Osteoblast (primary cell): ENCODE data around the gene HRNR. TPM values are rescaled to one million over a fixed set of nuclear protein-coding genes. Genes with fewer than 3 reads are reported as not detected.

Source experiments
- DNase-seq: peaks from one replicate; pipeline ENCODE4 v3.0.0; 2011; ENCODE audit warnings: low spot score, mixed read lengths; ENCODE audit not compliant: insufficient read length; ENCODE audit errors: missing footprints
- H2AFZ ChIP-seq: 2 replicates; pipeline ENCODE4 v1.6.0; 2011; ENCODE audit warnings: mild to moderate bottlenecking, low read length
- H3K27ac ChIP-seq: 2 replicates; pipeline ENCODE4 v1.5.1; 2011; ENCODE audit warnings: mild to moderate bottlenecking, low read depth, low read length, moderate library complexity
- H3K27me3 ChIP-seq: 2 replicates; pipeline ENCODE4 v1.6.0; 2012; ENCODE audit warnings: mild to moderate bottlenecking, control low read depth, inconsistent platforms, low read length, moderate library complexity; ENCODE audit not compliant: insufficient read depth
- H3K36me3 ChIP-seq: 2 replicates; pipeline ENCODE4 v1.5.1; 2011; ENCODE audit warnings: mild to moderate bottlenecking, low read length, control low read depth, moderate library complexity; ENCODE audit not compliant: insufficient read depth
- H3K4me1 ChIP-seq: 2 replicates; pipeline ENCODE4 v1.5.1; 2011; ENCODE audit warnings: mild to moderate bottlenecking, low read length, control low read depth, moderate library complexity; ENCODE audit not compliant: insufficient read depth
- H3K4me2 ChIP-seq: 2 replicates; pipeline ENCODE4 v1.6.0; 2011; ENCODE audit warnings: mild to moderate bottlenecking, low read length; ENCODE audit not compliant: insufficient read depth
- H3K4me3 ChIP-seq: fragments of 200-600 bp; sonication (generic); 3 replicates; pipeline ENCODE4 v1.5.1; 2012; ENCODE audit warnings: mild to moderate bottlenecking, low read length, inconsistent platforms; ENCODE audit not compliant: insufficient read depth
- H3K79me2 ChIP-seq: 2 replicates; pipeline ENCODE4 v1.6.0; 2012; ENCODE audit warnings: mild to moderate bottlenecking, low read length, control low read depth, inconsistent platforms; ENCODE audit not compliant: insufficient read depth
- H3K9me3 ChIP-seq: 2 replicates; pipeline ENCODE4 v1.5.1; 2011; ENCODE audit warnings: low read depth, low read length, control low read depth
- H4K20me1 ChIP-seq: 2 replicates; pipeline ENCODE4 v1.6.0; 2012; ENCODE audit warnings: mild to moderate bottlenecking, low read length, control low read depth; ENCODE audit not compliant: insufficient read depth
- total RNA-seq: library from RNA; depleted of rRNA; stranded (reverse); fragments of >200 nt; gene quantifications from 2 replicates; pipeline ENCODE4 v1.2.3, GENCODE V29; 2012
- TF ChIP-seq, protein P1 (sequence below): IDR thresholded peaks from 2 replicates; pipeline ENCODE4 v1.5.1; 2011; ENCODE audit warnings: mild to moderate bottlenecking, low read depth, low read length, moderate library complexity; ENCODE audit errors: extremely low read depth

HRNR gene
- total RNA-seq, 1 donor = not detected

DNA sequence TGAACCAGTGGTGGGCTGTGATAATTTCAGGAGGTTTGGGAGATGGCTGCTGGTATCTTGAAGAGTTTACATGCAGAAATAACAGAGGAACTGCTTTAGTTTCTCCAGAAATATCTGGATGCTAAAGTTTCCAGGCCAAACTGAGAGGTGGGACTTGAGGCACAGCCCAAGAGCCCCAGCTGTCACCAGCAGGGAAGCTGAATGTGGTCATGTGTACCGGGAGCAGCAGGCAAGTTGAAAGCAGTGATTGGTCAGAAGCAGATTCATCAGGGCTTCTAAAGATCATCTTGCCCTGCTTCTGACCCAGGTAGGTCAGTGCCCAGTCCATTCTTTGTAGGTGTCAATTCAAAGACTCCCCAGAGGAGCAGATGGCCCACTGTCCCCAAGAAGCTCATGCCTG, 57.0 kb downstream of the HRNR start:
- DNase-seq = no peak
- no peak overlapping the region for H2AFZ ChIP-seq
- H3K9me3 ChIP-seq = no peaks in the 10 kb centered on the region
- H3K36me3 ChIP-seq = no peaks in the 10 kb centered on the region
- peaks cover 33% of the 10 kb centered on the region for H3K4me1 ChIP-seq
- no peak overlapping the region for H3K4me2 ChIP-seq
- no peaks in the 10 kb centered on the region for H4K20me1 ChIP-seq
- H3K27me3 ChIP-seq = peaks cover 9% of the 10 kb centered on the region
- H3K27ac ChIP-seq = no peak overlapping the region
- H3K4me3 ChIP-seq = no peak overlapping the region
- no peaks in the 10 kb centered on the region for H3K79me2 ChIP-seq
- TF ChIP-seq, protein P1, sequence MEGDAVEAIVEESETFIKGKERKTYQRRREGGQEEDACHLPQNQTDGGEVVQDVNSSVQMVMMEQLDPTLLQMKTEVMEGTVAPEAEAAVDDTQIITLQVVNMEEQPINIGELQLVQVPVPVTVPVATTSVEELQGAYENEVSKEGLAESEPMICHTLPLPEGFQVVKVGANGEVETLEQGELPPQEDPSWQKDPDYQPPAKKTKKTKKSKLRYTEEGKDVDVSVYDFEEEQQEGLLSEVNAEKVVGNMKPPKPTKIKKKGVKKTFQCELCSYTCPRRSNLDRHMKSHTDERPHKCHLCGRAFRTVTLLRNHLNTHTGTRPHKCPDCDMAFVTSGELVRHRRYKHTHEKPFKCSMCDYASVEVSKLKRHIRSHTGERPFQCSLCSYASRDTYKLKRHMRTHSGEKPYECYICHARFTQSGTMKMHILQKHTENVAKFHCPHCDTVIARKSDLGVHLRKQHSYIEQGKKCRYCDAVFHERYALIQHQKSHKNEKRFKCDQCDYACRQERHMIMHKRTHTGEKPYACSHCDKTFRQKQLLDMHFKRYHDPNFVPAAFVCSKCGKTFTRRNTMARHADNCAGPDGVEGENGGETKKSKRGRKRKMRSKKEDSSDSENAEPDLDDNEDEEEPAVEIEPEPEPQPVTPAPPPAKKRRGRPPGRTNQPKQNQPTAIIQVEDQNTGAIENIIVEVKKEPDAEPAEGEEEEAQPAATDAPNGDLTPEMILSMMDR = no peak

DNA sequence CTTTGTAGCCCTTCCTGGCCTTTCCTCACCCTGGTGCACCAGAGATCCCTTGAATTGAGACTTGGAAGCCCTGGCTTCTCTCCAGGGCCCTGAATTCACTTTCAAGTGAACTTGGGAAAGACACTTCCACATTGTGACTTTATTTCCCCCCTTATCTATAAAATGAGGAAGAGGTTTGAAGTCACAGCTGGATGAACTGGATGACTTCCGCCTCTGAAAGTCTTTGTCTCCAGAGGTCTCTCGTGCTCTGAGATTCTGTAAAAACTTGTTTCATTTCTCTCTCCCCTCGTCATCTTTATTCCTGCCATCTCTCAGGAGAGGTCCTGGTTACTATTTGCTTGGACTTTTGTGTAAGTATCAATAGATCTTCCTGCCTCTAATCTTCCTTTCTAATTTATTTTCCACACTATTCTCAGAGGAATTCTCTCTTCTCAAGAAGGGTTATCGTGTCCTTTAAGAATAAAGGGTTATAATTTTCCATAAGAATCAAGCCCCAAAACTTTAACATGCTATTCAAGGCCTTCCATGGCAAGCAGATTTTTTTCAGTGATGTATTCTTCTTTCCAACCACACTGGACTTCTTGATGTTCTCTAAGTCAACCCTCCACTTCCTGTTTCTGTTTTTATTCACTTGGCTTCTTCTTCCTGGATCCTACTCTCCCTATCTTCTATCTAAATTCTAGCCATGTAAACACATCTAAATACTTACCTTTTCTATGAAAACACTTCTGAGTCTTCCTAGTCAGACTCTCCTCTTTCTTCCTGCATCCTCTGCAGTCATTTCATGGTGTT, 58.5 kb downstream of the HRNR start:
- no peaks in the 10 kb centered on the region for H3K36me3 ChIP-seq
- peaks cover 6% of the 10 kb centered on the region for H3K27me3 ChIP-seq
- DNase-seq = no peak
- no peak overlapping the region for H2AFZ ChIP-seq
- no peaks in the 10 kb centered on the region for H4K20me1 ChIP-seq
- no peak overlapping the region for H3K4me3 ChIP-seq
- no peak overlapping the region for H3K27ac ChIP-seq
- H3K4me1 ChIP-seq = peaks cover 33% of the 10 kb centered on the region
- H3K9me3 ChIP-seq = no peaks in the 10 kb centered on the region
- H3K79me2 ChIP-seq = no peaks in the 10 kb centered on the region
- no peak overlapping the region for H3K4me2 ChIP-seq
- TF ChIP-seq, protein P1 = no peak

DNA sequence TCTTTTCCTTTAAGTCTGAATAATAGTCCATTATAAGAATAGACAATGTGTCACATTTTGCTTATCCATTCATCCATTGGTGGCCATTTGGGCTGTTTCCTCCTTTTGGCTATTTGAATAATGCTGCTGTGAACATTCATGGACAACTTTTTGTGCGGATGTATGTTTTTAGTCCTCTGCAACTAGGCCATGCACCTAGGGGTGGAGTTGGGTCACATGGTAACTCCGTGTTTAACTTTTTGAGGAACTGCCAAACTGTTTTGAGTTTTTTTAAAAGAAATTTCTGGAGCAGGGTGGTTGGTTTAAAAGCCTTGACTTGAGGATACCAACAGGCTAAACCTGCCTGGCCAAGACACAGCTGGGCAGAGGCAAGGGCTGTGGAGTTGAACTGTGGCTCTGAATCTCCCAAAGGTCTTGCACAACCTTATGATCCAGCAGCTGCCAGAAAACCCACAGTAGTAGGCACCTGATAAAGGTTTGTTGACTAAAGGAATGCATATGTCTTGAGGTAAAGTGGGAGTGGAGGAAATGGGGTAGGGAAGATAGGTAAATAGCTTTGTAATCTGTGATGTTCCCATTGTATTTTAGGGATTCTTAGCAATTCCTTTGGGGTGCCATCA, 59.4 kb downstream of the HRNR start:
- TF ChIP-seq, protein P1 = no peak
- Histone ChIP-seq H2AFZ (no peak overlapping the region), H3K9me3 (no peaks in the 10 kb centered on the region), H4K20me1 (no peaks in the 10 kb centered on the region), H3K36me3 (no peaks in the 10 kb centered on the region), H3K27me3 (peaks cover 3% of the 10 kb centered on the region), H3K4me3 (no peak overlapping the region), H3K27ac (no peak overlapping the region), H3K4me1 (peaks cover 33% of the 10 kb centered on the region), H3K79me2 (no peaks in the 10 kb centered on the region), H3K4me2 (no peak overlapping the region)
- DNase-seq = no peak

DNA sequence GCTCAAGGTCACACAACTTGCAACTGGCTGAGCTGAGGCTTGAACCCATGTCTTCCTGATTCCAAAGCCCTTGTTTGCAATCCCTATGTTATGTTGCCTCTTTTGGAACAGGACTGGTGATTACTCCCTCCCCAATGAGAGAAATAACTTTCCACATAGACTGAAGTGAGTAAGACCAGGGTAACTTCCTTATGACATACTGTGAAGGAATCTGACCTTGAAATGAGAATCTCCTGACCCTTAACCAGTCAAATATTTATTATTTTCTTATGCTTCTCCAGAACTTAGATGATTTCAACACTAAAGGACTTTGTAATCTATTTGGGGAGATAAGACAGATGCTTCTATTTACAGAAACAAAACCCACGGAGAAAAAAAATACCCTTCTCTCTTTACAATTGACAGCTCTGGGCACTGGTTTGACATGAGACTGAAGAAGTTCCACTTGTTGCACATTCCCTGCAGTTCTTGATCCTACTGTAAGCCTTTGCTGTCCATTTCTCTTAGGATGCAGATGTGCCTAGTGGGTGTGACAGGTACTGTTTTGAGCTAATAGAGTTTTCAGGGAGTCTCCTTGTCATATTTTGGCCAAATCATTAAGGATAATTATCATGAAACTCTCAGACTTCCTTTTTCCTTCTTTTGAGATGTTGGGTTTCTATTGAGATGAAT, 61.1 kb downstream of the HRNR start:
- Histone ChIP-seq H3K36me3 (no peaks in the 10 kb centered on the region), H3K9me3 (no peaks in the 10 kb centered on the region), H4K20me1 (no peaks in the 10 kb centered on the region), H3K4me1 (peaks cover 25% of the 10 kb centered on the region), H3K27ac (no peak overlapping the region), H3K4me3 (no peak overlapping the region), H2AFZ (no peak overlapping the region), H3K27me3 (peaks cover 3% of the 10 kb centered on the region), H3K4me2 (peak overlapping the region; percentile 59), H3K79me2 (no peaks in the 10 kb centered on the region)
- TF ChIP-seq, protein P1 = no peak
- peak; percentile 86 for DNase-seq
